ENCODE measurements around the gene PSMG4.

PSMG4 gene

GRCh38 chr6:3291987-3292386 is 33.2 kb downstream of the PSMG4 start:
- DNase-seq, result no peak

GRCh38 chr6:3292431-3293197 is 33.9 kb downstream of the PSMG4 start:
- no peak for DNase-seq

- DNase-seq, result no peak
Measured at GRCh38 chr6:3293271-3294155, 34.8 kb downstream of the PSMG4 start.

GRCh38 chr6:3294396-3294795 is 35.6 kb downstream of the PSMG4 start:
- DNase-seq, result no peak

GRCh38 chr6:3294921-3295871 is 36.4 kb downstream of the PSMG4 start:
- no peak for DNase-seq

- DNase-seq, result no peak
Measured at GRCh38 chr6:3296078-3296477, 37.3 kb downstream of the PSMG4 start.

- DNase-seq, result no peak
Measured at GRCh38 chr6:3296537-3296936, 37.8 kb downstream of the PSMG4 start.

GRCh38 chr6:3297006-3297405 is 38.3 kb downstream of the PSMG4 start:
- DNase-seq, result no peak

- no peak for DNase-seq
Measured at GRCh38 chr6:3297909-3298308, 39.2 kb downstream of the PSMG4 start.

- DNase-seq, result no peak
Measured at GRCh38 chr6:3299221-3299620, 40.5 kb downstream of the PSMG4 start.

- no peak for DNase-seq
Measured at GRCh38 chr6:3301506-3301905, 42.8 kb downstream of the PSMG4 start.

- DNase-seq, result no peak
Measured at GRCh38 chr6:3303795-3304411, 45.2 kb downstream of the PSMG4 start.

- no peak for DNase-seq
Measured at GRCh38 chr6:3304500-3305215, 45.9 kb downstream of the PSMG4 start.

- no peak for DNase-seq
Measured at GRCh38 chr6:3305216-3305565, 46.4 kb downstream of the PSMG4 start.

GRCh38 chr6:3305831-3306230 is 47.1 kb downstream of the PSMG4 start:
- DNase-seq, result no peak

- no peak for DNase-seq
Measured at GRCh38 chr6:3306848-3307247, 48.1 kb downstream of the PSMG4 start.

GRCh38 chr6:3307436-3307835 is 48.7 kb downstream of the PSMG4 start:
- no peak for DNase-seq

GRCh38 chr6:3308106-3308505 is 49.4 kb downstream of the PSMG4 start:
- no peak for DNase-seq

- DNase-seq, result no peak
Measured at GRCh38 chr6:3309391-3310050, 50.8 kb downstream of the PSMG4 start.

- DNase-seq, result no peak
Measured at GRCh38 chr6:3310051-3310448, 51.3 kb downstream of the PSMG4 start.

- DNase-seq, result no peak
Measured at GRCh38 chr6:3310703-3311102, 52.0 kb downstream of the PSMG4 start.
